DND-41 (cell line): ENCODE data around the gene GOLGA7B.

Experiments used
- EZH2 ChIP-seq: IDR thresholded peaks from 3 replicates; pipeline ENCODE4 v1.6.1; 2012; ENCODE audit warnings: borderline replicate concordance, low read depth, mild to moderate bottlenecking, moderate library complexity, low read length, inconsistent platforms; ENCODE audit not compliant: severe bottlenecking
- TF ChIP-seq, protein P1 (sequence below): IDR thresholded peaks from 2 replicates; pipeline ENCODE4 v1.5.1; 2012; ENCODE audit warnings: borderline replicate concordance, low read length, moderate library complexity, mild to moderate bottlenecking; ENCODE audit not compliant: poor library complexity, severe bottlenecking; ENCODE audit errors: extremely low read depth

DNA sequence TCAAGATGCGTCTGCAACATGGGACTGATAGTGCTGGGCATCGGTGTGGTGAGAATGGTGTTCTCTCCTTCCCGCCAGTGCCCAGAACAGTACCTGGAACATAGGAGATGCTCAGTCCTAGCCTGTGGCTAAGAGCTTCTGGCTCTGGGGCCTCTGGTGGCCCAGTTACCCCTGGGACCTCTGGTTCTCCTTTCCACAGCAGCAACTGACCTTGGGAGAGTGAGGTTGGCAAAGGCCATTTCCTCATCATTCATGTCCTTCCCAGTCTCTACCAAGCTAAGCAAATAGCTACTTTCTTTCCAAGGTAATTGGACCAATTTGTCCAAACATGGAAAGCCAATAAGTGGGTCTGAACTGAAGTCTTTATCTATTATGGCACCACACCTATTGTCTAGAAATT, 11.6 kb upstream of the GOLGA7B start:
- no peak for TF ChIP-seq EZH2
- TF ChIP-seq, protein P1, sequence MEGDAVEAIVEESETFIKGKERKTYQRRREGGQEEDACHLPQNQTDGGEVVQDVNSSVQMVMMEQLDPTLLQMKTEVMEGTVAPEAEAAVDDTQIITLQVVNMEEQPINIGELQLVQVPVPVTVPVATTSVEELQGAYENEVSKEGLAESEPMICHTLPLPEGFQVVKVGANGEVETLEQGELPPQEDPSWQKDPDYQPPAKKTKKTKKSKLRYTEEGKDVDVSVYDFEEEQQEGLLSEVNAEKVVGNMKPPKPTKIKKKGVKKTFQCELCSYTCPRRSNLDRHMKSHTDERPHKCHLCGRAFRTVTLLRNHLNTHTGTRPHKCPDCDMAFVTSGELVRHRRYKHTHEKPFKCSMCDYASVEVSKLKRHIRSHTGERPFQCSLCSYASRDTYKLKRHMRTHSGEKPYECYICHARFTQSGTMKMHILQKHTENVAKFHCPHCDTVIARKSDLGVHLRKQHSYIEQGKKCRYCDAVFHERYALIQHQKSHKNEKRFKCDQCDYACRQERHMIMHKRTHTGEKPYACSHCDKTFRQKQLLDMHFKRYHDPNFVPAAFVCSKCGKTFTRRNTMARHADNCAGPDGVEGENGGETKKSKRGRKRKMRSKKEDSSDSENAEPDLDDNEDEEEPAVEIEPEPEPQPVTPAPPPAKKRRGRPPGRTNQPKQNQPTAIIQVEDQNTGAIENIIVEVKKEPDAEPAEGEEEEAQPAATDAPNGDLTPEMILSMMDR = no peak
